ENCODE data around the gene NDUFB10. TPM values are rescaled to one million over a fixed set of nuclear protein-coding genes. Genes with fewer than 3 reads are reported as not detected.

Gene NDUFB10
- total RNA-seq, 1 donor from 2014 or later: 126 TPM

GRCh38 chr16:2007081-2007836, 47.9 kb downstream of the NDUFB10 start:
- H3K4me1 Mint-ChIP-seq (ENCODE audit: unreplicated experiment): peaks cover 42% of the 10 kb centered on the region
- peak overlapping the region; percentile 75 for H3K4me3 Mint-ChIP-seq (ENCODE audit: unreplicated experiment)
- H3K27ac Mint-ChIP-seq (ENCODE audit: unreplicated experiment): peak overlapping the region; percentile 73
- TF ChIP-seq CTCF (IDR thresholded peaks at IDR 0.05): no peak
- no peaks in the 10 kb centered on the region for H3K27me3 Mint-ChIP-seq (ENCODE audit: unreplicated experiment)
- peaks cover 3% of the 10 kb centered on the region for H3K36me3 Mint-ChIP-seq (ENCODE audit: unreplicated experiment)
- H3K9me3 Mint-ChIP-seq (ENCODE audit: unreplicated experiment): no peaks in the 10 kb centered on the region
- no peak for DNase-seq (ENCODE audit: extremely low spot score, unreplicated experiment)

- H3K4me3 Mint-ChIP-seq (ENCODE audit: unreplicated experiment): peak overlapping the region; percentile 75
- H3K4me1 Mint-ChIP-seq (ENCODE audit: unreplicated experiment): peaks cover 42% of the 10 kb centered on the region
- no peak for DNase-seq (ENCODE audit: extremely low spot score, unreplicated experiment)
- TF ChIP-seq CTCF (IDR thresholded peaks at IDR 0.05): no peak
- no peaks in the 10 kb centered on the region for H3K27me3 Mint-ChIP-seq (ENCODE audit: unreplicated experiment)
- H3K27ac Mint-ChIP-seq (ENCODE audit: unreplicated experiment): peak overlapping the region; percentile 73
- H3K36me3 Mint-ChIP-seq (ENCODE audit: unreplicated experiment): no peaks in the 10 kb centered on the region
- H3K9me3 Mint-ChIP-seq (ENCODE audit: unreplicated experiment): no peaks in the 10 kb centered on the region
Measured at GRCh38 chr16:2008009-2008526, 48.7 kb downstream of the NDUFB10 start.

- no peak for TF ChIP-seq CTCF (IDR thresholded peaks at IDR 0.05)
- Mint-ChIP-seq H3K27me3 (ENCODE audit: unreplicated experiment) (no peaks in the 10 kb centered on the region), H3K27ac (ENCODE audit: unreplicated experiment) (peak overlapping the region; percentile 73), H3K4me1 (ENCODE audit: unreplicated experiment) (peaks cover 42% of the 10 kb centered on the region), H3K9me3 (ENCODE audit: unreplicated experiment) (no peaks in the 10 kb centered on the region), H3K36me3 (ENCODE audit: unreplicated experiment) (no peaks in the 10 kb centered on the region), H3K4me3 (ENCODE audit: unreplicated experiment) (peak overlapping the region; percentile 75)
- no peak for DNase-seq (ENCODE audit: extremely low spot score, unreplicated experiment)
Measured at GRCh38 chr16:2008631-2009163, 49.4 kb downstream of the NDUFB10 start.

DNA sequence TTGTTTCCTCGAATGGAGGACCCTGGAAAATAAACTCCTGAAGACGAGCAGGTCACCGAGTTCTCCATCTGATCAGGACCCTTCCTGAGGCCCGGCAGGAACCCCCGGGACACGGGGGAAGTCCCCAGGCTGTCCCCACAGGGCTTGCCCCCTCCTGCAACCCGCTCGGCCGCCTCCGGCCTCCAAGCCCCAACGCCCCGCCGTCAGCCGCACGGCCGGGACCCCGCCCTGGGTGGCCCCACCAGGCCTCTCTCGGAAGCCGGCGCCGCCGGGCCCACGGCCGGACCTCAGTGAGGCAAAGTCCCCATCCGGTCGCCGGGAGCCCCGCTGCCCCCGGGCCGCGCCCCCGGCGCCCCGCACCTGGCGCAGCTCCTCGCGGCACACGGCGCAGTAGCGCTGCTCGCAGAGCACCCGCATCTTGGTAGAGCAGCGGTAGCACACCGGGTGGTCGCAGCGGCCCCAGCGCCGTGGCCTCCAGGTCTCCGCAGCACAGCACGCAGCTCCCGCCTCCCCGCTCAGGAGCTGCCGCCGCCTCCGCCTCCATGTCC, 49.9 kb downstream of the NDUFB10 start:
- no peak for TF ChIP-seq CTCF (IDR thresholded peaks at IDR 0.05)
- Mint-ChIP-seq H3K27ac (ENCODE audit: unreplicated experiment) (peak overlapping the region; percentile 73), H3K9me3 (ENCODE audit: unreplicated experiment) (no peaks in the 10 kb centered on the region), H3K4me1 (ENCODE audit: unreplicated experiment) (peaks cover 38% of the 10 kb centered on the region), H3K36me3 (ENCODE audit: unreplicated experiment) (no peaks in the 10 kb centered on the region), H3K4me3 (ENCODE audit: unreplicated experiment) (peak overlapping the region; percentile 75), H3K27me3 (ENCODE audit: unreplicated experiment) (no peaks in the 10 kb centered on the region)
- DNase-seq (ENCODE audit: extremely low spot score, unreplicated experiment): no peak
